Ectodermal cell (in vitro differentiated cells): ENCODE data around the gene LAMA2.

ENCODE experiments used
- H3K27ac ChIP-seq: 2 replicates; pipeline ENCODE4 v1.7.0; 2013; ENCODE audit warnings: mild to moderate bottlenecking, low read depth, low read length; ENCODE audit not compliant: insufficient read depth, poor library complexity, severe bottlenecking
- H3K27me3 ChIP-seq: 2 replicates; pipeline ENCODE4 v1.7.0; 2013; ENCODE audit warnings: mild to moderate bottlenecking, low read length; ENCODE audit not compliant: insufficient read depth, control insufficient read depth, poor library complexity, severe bottlenecking
- H3K36me3 ChIP-seq: one replicate; pipeline ENCODE4 v1.7.0; 2013; ENCODE audit warnings: low read length; ENCODE audit not compliant: control insufficient read depth, insufficient read depth
- H3K4me1 ChIP-seq: one replicate; pipeline ENCODE4 v1.7.0; 2013; ENCODE audit warnings: low read length; ENCODE audit not compliant: control insufficient read depth, insufficient read depth
- H3K4me3 ChIP-seq: 2 replicates; pipeline ENCODE4 v1.7.0; 2013; ENCODE audit warnings: low read depth, low read length, control low read depth; ENCODE audit not compliant: insufficient read depth
- H3K9me3 ChIP-seq: 2 replicates; pipeline ENCODE4 v1.7.0; 2013; ENCODE audit warnings: mild to moderate bottlenecking, low read length, moderate library complexity; ENCODE audit not compliant: control insufficient read depth
- WGBS, 2 experiments: methylation state at CpG; one replicate each; pipeline ENCODE4 v1.1.7; 2013; ENCODE audit warnings: missing lambda C conversion rate in 2 of 2; 5-methylcytosine and 5-hydroxymethylcytosine counted together

Gene LAMA2

DNA sequence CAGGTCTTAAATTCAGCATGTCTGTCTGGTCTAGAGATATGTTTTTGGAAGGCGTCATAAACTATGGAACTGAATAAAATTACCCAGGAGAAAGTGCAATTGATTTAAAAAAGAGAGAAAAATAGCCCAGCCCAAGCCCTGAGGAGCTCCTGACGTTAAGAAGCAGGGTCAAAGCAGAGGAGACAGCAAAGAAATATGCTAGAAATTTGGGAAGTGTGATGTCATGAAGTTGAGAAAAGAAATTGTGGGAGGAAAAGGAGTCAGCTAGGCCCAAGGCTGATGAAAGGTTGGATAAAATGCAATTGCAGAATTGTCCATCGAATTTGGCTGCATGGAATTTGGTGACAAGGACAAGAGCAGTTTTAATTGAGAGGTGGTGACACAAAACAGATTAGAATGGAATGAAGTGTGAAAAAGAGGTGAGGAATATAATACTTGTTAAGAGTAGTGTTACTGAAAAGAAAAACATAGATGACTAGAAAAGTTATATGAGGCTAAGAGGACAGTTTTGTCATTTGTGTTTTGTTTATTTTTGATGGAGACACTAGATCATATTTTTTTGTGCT is 381.6 kb downstream of the LAMA2 start:
- WGBS, 2 experiments: 89 to 93% methylated on average over 3 of the region's 3 CpGs
- Histone ChIP-seq H3K9me3 (no peaks in the 10 kb centered on the region), H3K4me1 (no peaks in the 10 kb centered on the region), H3K27me3 (no peaks in the 10 kb centered on the region), H3K27ac (no peak overlapping the region), H3K36me3 (no peaks in the 10 kb centered on the region), H3K4me3 (no peak overlapping the region)

DNA sequence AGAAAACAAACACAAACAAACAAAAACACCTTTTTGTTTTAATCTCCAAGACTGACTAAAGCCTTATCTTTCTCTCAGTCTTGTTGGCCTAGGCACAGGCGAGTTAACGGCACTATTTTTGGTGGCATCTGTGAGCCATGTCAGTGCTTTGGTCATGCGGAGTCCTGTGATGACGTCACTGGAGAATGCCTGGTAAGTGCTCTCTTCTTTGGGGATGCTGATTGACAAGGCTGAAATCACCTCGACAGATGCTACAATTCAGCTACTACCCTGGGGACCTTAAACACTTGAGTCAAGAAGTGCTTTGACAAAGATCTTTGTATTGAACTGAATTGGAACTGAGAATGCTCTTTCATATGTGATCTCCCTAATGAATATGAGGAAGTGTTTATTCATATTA is 384.1 kb downstream of the LAMA2 start:
- Histone ChIP-seq H3K27me3 (no peaks in the 10 kb centered on the region), H3K27ac (no peak overlapping the region), H3K4me1 (no peaks in the 10 kb centered on the region), H3K36me3 (no peaks in the 10 kb centered on the region), H3K9me3 (no peaks in the 10 kb centered on the region), H3K4me3 (no peak overlapping the region)
- WGBS, 2 experiments: 66 to 77% methylated on average over 5 of the region's 5 CpGs

DNA sequence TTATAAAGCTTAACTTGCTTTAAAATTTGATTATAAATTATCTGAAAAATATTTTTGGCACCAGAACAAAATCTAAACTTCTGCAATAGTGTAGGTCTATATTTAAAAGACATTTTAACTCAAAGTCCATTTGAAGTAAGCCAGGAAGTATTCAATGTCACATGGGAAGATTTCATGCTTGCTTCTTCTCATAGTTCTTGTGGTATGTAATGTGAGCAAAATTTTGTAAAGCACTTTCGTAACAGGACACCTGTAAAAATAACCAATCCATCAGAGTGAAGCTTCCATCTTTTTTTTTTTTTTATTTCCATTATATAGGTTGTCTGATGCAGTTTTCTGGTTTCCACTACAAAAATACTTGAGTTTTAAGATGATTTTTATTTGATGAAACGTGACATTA is 386.1 kb downstream of the LAMA2 start:
- Histone ChIP-seq H3K27ac (no peak overlapping the region), H3K27me3 (no peaks in the 10 kb centered on the region), H3K4me3 (no peak overlapping the region), H3K4me1 (no peaks in the 10 kb centered on the region), H3K9me3 (no peaks in the 10 kb centered on the region), H3K36me3 (no peaks in the 10 kb centered on the region)
- WGBS, 2 experiments: no CpG with 5 or more reads among the region's 2 CpGs

DNA sequence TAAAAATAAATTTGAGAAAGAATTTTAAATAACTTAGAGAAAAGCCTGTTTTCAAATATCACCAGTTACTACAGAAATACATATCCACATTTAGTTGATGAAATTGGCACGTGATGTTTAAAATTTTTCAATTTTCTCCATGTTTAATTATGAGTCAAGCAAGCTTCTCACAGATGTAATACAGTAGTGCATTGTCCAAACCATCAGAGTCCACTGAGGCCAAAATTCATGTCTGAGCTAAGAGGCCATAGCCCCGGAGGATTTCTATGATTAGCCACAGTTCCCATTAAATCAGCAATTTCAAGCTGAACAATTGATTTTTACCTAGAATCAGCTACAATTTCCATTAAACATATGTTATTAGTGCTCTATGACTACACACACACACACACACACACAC is 387.0 kb downstream of the LAMA2 start:
- H3K36me3 ChIP-seq: no peaks in the 10 kb centered on the region
- no peak overlapping the region for H3K4me3 ChIP-seq
- no peaks in the 10 kb centered on the region for H3K27me3 ChIP-seq
- WGBS, 2 experiments: 88 to 100% methylated on average over 2 of the region's 2 CpGs
- no peak overlapping the region for H3K27ac ChIP-seq
- H3K4me1 ChIP-seq: no peaks in the 10 kb centered on the region
- H3K9me3 ChIP-seq: no peaks in the 10 kb centered on the region

DNA sequence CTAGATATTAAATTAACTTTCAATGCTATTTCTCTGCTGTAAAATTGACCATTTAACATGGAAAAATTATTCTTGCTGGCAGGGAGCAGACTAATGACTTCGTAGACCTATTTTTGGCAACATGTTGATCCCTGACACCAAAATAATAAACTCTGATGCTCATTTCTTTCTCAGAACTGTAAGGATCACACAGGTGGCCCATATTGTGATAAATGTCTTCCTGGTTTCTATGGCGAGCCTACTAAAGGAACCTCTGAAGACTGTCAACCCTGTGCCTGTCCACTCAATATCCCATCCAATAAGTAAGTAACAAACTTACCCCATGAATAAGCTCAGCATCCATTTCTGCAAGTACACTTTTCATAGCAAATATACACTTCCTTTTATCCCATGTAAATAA is 387.5 kb downstream of the LAMA2 start:
- H3K9me3 ChIP-seq: no peaks in the 10 kb centered on the region
- H3K27me3 ChIP-seq: no peaks in the 10 kb centered on the region
- H3K36me3 ChIP-seq: no peaks in the 10 kb centered on the region
- no peak overlapping the region for H3K27ac ChIP-seq
- H3K4me1 ChIP-seq: no peaks in the 10 kb centered on the region
- WGBS, 2 experiments: 95 to 96% methylated on average over 2 of the region's 2 CpGs
- H3K4me3 ChIP-seq: no peak overlapping the region

DNA sequence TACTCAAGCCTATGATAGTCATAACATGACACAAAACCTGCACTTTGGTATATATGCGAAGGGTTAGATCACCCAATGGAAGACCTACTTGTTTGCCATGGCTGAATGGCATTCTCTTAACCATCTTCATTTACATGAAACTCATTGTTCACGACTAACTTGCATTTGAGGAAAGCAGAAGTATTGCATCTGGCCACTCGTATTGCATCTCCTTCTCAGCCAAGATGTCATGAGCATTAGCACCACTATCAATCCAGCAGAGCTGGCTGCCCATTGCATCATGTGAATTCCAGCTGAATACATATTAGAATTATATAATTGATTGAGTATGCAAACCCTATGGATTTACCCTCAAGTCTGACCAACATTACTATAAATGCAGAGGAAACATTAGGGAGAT is 390.2 kb downstream of the LAMA2 start:
- Histone ChIP-seq H3K9me3 (no peaks in the 10 kb centered on the region), H3K36me3 (no peaks in the 10 kb centered on the region), H3K4me3 (no peak overlapping the region), H3K27ac (no peak overlapping the region), H3K4me1 (no peaks in the 10 kb centered on the region), H3K27me3 (no peaks in the 10 kb centered on the region)
- 72 to 76% methylated on average over 3 of the region's 3 CpGs for WGBS, 2 experiments

DNA sequence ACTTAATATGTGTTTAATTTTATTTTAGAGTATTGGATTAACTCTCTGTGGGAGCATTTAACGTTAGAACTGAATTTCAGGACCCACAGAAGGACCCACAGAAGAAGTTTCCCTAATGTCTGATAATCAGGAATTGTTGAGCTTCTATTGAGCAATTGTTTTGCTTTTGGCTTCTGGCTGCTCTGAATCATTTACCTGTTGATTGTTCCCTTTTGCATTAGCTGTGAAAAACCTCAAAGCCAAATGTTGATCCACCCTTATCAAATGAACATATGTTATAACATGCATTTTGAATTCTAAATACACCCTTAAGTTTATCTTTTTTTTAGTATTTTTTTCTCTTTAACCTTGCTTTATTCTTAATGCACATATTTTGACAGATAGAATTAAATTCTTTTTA is 393.5 kb downstream of the LAMA2 start:
- no peaks in the 10 kb centered on the region for H3K27me3 ChIP-seq
- no peak overlapping the region for H3K4me3 ChIP-seq
- no peaks in the 10 kb centered on the region for H3K9me3 ChIP-seq
- no peaks in the 10 kb centered on the region for H3K4me1 ChIP-seq
- WGBS, 2 experiments: 59 to 79% methylated on average over 1 of the region's 1 CpG
- no peak overlapping the region for H3K27ac ChIP-seq
- H3K36me3 ChIP-seq: no peaks in the 10 kb centered on the region

DNA sequence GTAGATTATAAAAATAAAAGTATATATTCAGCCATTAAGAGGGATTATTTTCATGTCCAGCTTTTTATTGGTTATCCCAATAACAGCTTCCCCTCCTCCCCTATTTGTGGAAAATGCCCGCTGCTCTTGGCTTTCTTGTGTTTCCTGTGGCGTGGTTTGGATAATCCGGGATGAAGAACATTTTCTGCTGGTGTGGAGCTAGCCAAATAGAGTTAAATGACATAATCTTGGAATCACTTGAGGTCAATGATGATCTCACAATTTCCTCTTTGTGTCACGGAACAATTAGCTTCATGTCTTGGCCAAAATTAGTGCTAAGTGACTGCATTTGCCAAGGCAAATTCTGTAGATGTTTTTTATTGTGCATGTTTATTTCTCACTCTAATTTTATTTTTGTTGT is 394.0 kb downstream of the LAMA2 start:
- Histone ChIP-seq H3K36me3 (no peaks in the 10 kb centered on the region), H3K9me3 (no peaks in the 10 kb centered on the region), H3K27ac (no peak overlapping the region), H3K4me3 (no peak overlapping the region), H3K27me3 (no peaks in the 10 kb centered on the region), H3K4me1 (no peaks in the 10 kb centered on the region)
- 96% methylated on average over 4 of the region's 4 CpGs for WGBS, 2 experiments

DNA sequence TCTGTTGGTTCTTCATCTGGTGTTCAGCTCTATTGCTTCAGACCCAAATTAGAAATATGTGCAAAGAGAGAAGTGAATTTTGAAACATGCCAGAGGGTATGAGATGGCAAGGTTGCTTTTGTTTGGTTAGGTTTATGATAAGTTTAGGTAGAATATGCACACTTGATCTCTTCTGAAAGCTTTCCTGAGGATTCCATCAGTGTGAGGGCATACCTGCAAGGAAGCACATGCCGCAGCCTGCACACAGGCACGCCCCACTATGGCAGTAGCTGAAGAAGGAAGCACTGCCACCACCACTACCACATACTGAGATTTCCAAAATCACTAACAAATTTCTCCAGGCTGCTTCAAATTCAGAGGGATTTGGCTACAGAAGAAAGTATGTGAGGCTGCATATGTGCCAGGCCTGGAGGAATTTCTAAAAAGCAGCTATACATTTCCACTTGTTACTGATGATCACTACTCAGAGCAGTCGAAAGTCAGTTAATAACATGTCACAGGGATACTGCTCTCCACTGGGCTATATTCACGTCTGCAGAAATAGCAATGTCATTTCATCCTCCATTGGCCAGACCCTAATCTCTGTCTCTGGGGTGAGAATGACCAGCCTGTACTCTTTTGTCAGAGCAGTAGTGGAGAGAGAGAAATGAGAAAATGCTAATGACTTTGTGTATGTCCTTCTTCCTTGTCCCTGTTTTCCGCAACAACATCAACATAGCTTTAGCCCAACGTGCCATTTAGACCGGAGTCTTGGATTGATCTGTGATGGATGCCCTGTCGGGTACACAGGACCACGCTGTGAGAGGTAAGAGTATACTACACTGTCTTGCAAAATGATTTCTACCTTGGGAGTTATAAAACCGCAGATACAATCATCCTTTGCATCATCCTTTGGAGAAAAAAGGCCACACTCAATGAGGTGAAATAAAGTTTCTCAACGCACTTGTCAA is 396.7 kb downstream of the LAMA2 start:
- Histone ChIP-seq H3K27ac (no peak overlapping the region), H3K9me3 (no peaks in the 10 kb centered on the region)
- 88 to 92% methylated on average over 9 to 10 of the region's 11 CpGs for WGBS, 2 experiments

DNA sequence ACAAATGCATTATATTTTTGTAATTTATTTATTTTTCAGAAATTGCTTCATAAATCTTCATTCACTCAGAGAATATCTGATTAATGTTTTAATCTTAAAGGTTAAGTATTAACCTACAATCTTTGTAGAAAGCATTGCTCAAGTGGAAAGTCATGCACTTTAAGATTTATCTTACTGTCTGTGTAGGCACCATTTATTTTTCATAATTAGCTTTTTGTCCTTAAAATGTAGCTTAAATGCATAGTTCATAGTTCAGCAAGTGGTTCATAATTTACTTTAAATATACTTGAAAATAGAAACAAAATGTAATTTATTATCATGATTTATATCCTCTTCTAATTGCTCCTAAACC is 397.3 kb downstream of the LAMA2 start:
- no peak overlapping the region for H3K4me3 ChIP-seq
- H3K27me3 ChIP-seq: no peaks in the 10 kb centered on the region
- H3K27ac ChIP-seq: no peak overlapping the region
- no peaks in the 10 kb centered on the region for H3K4me1 ChIP-seq
- no peaks in the 10 kb centered on the region for H3K36me3 ChIP-seq
- no peaks in the 10 kb centered on the region for H3K9me3 ChIP-seq

More for the DNA sequence above, 396.7 kb downstream of the LAMA2 start:
- Histone ChIP-seq H3K4me1 (no peaks in the 10 kb centered on the region), H3K27me3 (no peaks in the 10 kb centered on the region), H3K36me3 (no peaks in the 10 kb centered on the region), H3K4me3 (no peak overlapping the region)
